WTC11 (cell line): ENCODE results near the gene SEMA3C. TPM values are rescaled to one million over a fixed set of nuclear protein-coding genes. Genes with fewer than 3 reads are reported as not detected.

ENCODE experiments used
- ATAC-seq: fragments of 200-7000 bp; cut with Tn5 transposase; 2 replicates; pipeline ENCODE4 v1.10.0; 2021; ENCODE audit warnings: mild to moderate bottlenecking, moderate library complexity
- CTCF ChIA-PET: fragments of 300-600 bp; sonication (Branson Sonifier 250); formaldehyde crosslinking; loops from one replicate; lab custom pipeline; 2021; ENCODE audit warnings: antibody characterized with exemption; lab: Charles Lee
- POLR2A ChIA-PET: fragments of 350-600 bp; sonication (Branson Sonifier 250); formaldehyde crosslinking; loops from one replicate; lab custom pipeline; 2021; ENCODE audit warnings: antibody characterized with exemption; lab: Charles Lee
- DNase-seq: peaks from one replicate; pipeline ENCODE4 v3.0.0; 2021; ENCODE audit warnings: low spot score
- H3K27ac Mint-ChIP-seq: 2 replicates; pipeline ENCODE4 v1.8.0; 2021; ENCODE audit warnings: mixed read lengths
- H3K27me3 Mint-ChIP-seq: 2 replicates; pipeline ENCODE4 v1.8.0; 2021; ENCODE audit warnings: low read depth, mild to moderate bottlenecking, moderate library complexity, mixed read lengths
- H3K36me3 Mint-ChIP-seq: 2 replicates; pipeline ENCODE4 v1.8.0; 2021; ENCODE audit warnings: mixed read lengths
- H3K4me1 Mint-ChIP-seq: 2 replicates; pipeline ENCODE4 v1.8.0; 2022; ENCODE audit warnings: mixed read lengths
- H3K4me3 Mint-ChIP-seq: 2 replicates; pipeline ENCODE4 v1.8.0; 2021; ENCODE audit warnings: mild to moderate bottlenecking, moderate library complexity, mixed read lengths
- H3K9me3 Mint-ChIP-seq: 2 replicates; pipeline ENCODE4 v1.8.0; 2021; ENCODE audit warnings: mixed read lengths
- ATF1 ChIP-seq: sonication (generic); formaldehyde crosslinking; IDR thresholded peaks from 2 replicates; pipeline ENCODE4 v1.8.1; 2023; ENCODE audit warnings: mild to moderate bottlenecking, moderate library complexity, missing genetic modification reagents
- ATF3 ChIP-seq: sonication (generic); formaldehyde crosslinking; conservative IDR thresholded peaks from 2 replicates; pipeline ENCODE4 v1.8.1; 2022; ENCODE audit warnings: mild to moderate bottlenecking, missing genetic modification reagents
- CDX4 ChIP-seq: fragments of 250-450 bp; sonication (Bioruptor Pico); IDR thresholded peaks from 2 replicates; pipeline ENCODE4 v1.9.0; 2021; ENCODE audit warnings: moderate library complexity, mild to moderate bottlenecking, inconsistent platforms, borderline replicate concordance
- FOXJ3 ChIP-seq: sonication (generic); formaldehyde crosslinking; IDR thresholded peaks from 2 replicates; pipeline ENCODE4 v1.9.0; 2021; ENCODE audit warnings: missing genetic modification reagents, mild to moderate bottlenecking, borderline replicate concordance
- IRF1 ChIP-seq: sonication (generic); formaldehyde crosslinking; IDR thresholded peaks from 2 replicates; pipeline ENCODE4 v1.8.0; 2023; ENCODE audit warnings: missing genetic modification reagents
- NR2C2 ChIP-seq: sonication (generic); formaldehyde crosslinking; IDR thresholded peaks from 2 replicates; pipeline ENCODE4 v1.8.0; 2022; ENCODE audit warnings: mild to moderate bottlenecking, missing genetic modification reagents
- SMAD3 ChIP-seq: sonication (generic); formaldehyde crosslinking; IDR thresholded peaks from 2 replicates; pipeline ENCODE4 v1.8.0; 2022; ENCODE audit warnings: missing genetic modification reagents, mild to moderate bottlenecking, borderline replicate concordance
- TEAD4 ChIP-seq: sonication (generic); formaldehyde crosslinking; IDR thresholded peaks from 2 replicates; pipeline ENCODE4 v1.8.0; 2022; ENCODE audit warnings: mild to moderate bottlenecking, missing genetic modification reagents
- ZNF138 ChIP-seq: sonication (generic); formaldehyde crosslinking; conservative IDR thresholded peaks from 2 replicates; pipeline ENCODE4 v1.8.1; 2022; ENCODE audit warnings: mild to moderate bottlenecking, moderate library complexity, missing genetic modification reagents
- ZNF416 ChIP-seq: fragments of 250-450 bp; sonication (Bioruptor Pico); IDR thresholded peaks from 2 replicates; pipeline ENCODE4 v1.9.0; 2021; ENCODE audit warnings: mild to moderate bottlenecking, inconsistent platforms
- ZNF512 ChIP-seq: sonication (generic); formaldehyde crosslinking; IDR thresholded peaks from 2 replicates; pipeline ENCODE4 v1.8.1; 2022; ENCODE audit warnings: missing genetic modification reagents, borderline replicate concordance
- ZNF671 ChIP-seq: fragments of 250-450 bp; sonication (Bioruptor Pico); IDR thresholded peaks from 2 replicates; pipeline ENCODE4 v1.8.0; 2021; ENCODE audit warnings: mild to moderate bottlenecking
- total RNA-seq: library from RNA; stranded (reverse); gene quantifications from 3 replicates; pipeline ENCODE4 v1.2.3, GENCODE V29; 2021
- TF ChIP-seq, protein P1 (sequence below): fragments of 250-450 bp; sonication (Bioruptor Pico); IDR thresholded peaks from 2 replicates; pipeline ENCODE4 v1.9.0; 2021; ENCODE audit warnings: mild to moderate bottlenecking
- TF ChIP-seq, protein P2 (sequence below): sonication (generic); formaldehyde crosslinking; IDR thresholded peaks from 2 replicates; pipeline ENCODE4 v1.8.1; 2023; ENCODE audit warnings: mild to moderate bottlenecking, missing genetic modification reagents, moderate library complexity
- TF ChIP-seq, protein P3 (sequence below): fragments of 250-450 bp; sonication (Bioruptor Pico); IDR thresholded peaks from 2 replicates; pipeline ENCODE4 v1.8.0; 2021; ENCODE audit warnings: mild to moderate bottlenecking

SEMA3C gene
- total RNA-seq, 1 experiment from 2014 or later, result 2.1 TPM

- TF ChIP-seq, protein P1, sequence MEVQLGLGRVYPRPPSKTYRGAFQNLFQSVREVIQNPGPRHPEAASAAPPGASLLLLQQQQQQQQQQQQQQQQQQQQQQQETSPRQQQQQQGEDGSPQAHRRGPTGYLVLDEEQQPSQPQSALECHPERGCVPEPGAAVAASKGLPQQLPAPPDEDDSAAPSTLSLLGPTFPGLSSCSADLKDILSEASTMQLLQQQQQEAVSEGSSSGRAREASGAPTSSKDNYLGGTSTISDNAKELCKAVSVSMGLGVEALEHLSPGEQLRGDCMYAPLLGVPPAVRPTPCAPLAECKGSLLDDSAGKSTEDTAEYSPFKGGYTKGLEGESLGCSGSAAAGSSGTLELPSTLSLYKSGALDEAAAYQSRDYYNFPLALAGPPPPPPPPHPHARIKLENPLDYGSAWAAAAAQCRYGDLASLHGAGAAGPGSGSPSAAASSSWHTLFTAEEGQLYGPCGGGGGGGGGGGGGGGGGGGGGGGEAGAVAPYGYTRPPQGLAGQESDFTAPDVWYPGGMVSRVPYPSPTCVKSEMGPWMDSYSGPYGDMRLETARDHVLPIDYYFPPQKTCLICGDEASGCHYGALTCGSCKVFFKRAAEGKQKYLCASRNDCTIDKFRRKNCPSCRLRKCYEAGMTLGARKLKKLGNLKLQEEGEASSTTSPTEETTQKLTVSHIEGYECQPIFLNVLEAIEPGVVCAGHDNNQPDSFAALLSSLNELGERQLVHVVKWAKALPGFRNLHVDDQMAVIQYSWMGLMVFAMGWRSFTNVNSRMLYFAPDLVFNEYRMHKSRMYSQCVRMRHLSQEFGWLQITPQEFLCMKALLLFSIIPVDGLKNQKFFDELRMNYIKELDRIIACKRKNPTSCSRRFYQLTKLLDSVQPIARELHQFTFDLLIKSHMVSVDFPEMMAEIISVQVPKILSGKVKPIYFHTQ (CRISPR knock-in tag), result no peak
- TF ChIP-seq SMAD3, result no peak
- TF ChIP-seq ZNF416 (CRISPR knock-in tag), result no peak
- TF ChIP-seq TEAD4 (CRISPR knock-in tag), result no peak
- no peak for TF ChIP-seq FOXJ3
- TF ChIP-seq CDX4 (CRISPR knock-in tag), result no peak
- TF ChIP-seq, all 79 proteins: peak for 0
These were observed 114.3 kb downstream of the SEMA3C start (continued) for GRCh38 chr7:80804589-80804988.

DNA sequence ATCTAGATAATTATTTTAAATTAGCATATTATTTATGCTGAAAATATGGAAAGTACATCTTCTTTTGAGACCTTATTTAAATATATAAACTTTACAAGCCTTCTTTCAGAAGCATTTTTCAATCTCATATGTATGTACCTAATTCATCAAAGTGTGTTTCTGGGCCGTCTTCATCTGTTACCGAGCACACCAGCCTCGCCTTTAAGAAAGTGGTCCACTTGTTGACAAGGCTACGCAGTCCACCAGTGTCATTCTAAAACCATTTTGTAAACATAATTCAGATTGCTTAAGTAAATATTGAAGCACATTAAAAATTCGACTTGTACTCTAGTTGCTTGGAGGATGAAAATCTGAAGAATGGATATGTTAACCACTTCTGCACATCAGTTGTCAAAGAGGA lies 116.3 kb downstream of the SEMA3C start:
- ChIA-PET CTCF (no interaction called here), POLR2A (no interaction called here)
- ATAC-seq, result no peak
- Mint-ChIP-seq H3K4me1 (no peaks in the 10 kb centered on the region), H3K4me3 (no peak overlapping the region), H3K27ac (no peak overlapping the region), H3K27me3 (no peaks in the 10 kb centered on the region)
- no peak for DNase-seq
- TF ChIP-seq ATF1, result no peak
- TF ChIP-seq, protein P2, sequence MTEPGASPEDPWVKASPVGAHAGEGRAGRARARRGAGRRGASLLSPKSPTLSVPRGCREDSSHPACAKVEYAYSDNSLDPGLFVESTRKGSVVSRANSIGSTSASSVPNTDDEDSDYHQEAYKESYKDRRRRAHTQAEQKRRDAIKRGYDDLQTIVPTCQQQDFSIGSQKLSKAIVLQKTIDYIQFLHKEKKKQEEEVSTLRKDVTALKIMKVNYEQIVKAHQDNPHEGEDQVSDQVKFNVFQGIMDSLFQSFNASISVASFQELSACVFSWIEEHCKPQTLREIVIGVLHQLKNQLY (CRISPR knock-in tag), result no peak
- TF ChIP-seq, protein P3, sequence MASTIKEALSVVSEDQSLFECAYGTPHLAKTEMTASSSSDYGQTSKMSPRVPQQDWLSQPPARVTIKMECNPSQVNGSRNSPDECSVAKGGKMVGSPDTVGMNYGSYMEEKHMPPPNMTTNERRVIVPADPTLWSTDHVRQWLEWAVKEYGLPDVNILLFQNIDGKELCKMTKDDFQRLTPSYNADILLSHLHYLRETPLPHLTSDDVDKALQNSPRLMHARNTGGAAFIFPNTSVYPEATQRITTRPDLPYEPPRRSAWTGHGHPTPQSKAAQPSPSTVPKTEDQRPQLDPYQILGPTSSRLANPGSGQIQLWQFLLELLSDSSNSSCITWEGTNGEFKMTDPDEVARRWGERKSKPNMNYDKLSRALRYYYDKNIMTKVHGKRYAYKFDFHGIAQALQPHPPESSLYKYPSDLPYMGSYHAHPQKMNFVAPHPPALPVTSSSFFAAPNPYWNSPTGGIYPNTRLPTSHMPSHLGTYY (CRISPR knock-in tag), result no peak
- TF ChIP-seq ZNF671, result no peak
- TF ChIP-seq CDX4 (CRISPR knock-in tag), result no peak
- TF ChIP-seq ATF3 (CRISPR knock-in tag), result no peak
- TF ChIP-seq IRF1 (CRISPR knock-in tag), result no peak
- TF ChIP-seq ZNF512 (CRISPR knock-in tag), result no peak
- TF ChIP-seq ZNF138, result no peak
- no peak for TF ChIP-seq NR2C2 (CRISPR knock-in tag)
- TF ChIP-seq, all 79 proteins: peak for 0
- Mint-ChIP-seq H3K36me3 (no peaks in the 10 kb centered on the region), H3K9me3 (no peaks in the 10 kb centered on the region)
